Measurements from ENCODE around the gene HIF1A. TPM values are rescaled to one million over a fixed set of nuclear protein-coding genes. Genes with fewer than 3 reads are reported as not detected.

The HIF1A gene
- 386 and 483 TPM in 2 replicates for total RNA-seq

DNA sequence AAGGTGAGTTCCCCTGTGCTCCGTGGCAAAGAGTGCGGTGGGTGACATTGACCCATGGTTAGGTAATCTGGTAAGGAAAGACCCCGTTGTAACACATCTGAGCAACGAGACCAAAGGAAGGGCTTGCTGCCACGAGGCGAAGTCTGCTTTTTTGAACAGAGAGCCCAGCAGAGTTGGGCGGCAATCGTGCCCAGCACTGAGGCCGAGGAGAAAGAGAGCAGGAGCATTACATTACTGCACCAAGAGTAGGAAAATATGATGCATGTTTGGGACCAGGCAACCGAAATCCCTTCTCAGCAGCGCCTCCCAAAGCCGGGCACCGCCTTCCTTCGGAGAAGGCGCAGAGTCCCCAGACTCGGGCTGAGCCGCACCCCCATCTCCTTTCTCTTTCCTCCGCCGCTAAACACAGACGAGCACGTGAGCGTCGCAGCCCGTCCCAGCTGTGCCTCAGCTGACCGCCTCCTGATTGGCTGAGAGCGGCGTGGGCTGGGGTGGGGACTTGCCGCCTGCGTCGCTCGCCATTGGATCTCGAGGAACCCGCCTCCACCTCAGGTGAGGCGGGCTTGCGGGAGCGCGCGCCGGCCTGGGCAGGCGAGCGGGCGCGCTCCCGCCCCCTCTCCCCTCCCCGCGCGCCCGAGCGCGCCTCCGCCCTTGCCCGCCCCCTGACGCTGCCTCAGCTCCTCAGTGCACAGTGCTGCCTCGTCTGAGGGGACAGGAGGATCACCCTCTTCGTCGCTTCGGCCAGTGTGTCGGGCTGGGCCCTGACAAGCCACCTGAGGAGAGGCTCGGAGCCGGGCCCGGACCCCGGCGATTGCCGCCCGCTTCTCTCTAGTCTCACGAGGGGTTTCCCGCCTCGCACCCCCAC is at the start of gene HIF1A:
HIF1A (plus strand) TSS at position 684 of the 865 bp plus-strand sequence. CDS start 292 bp downstream, outside the sequence.

DNA sequence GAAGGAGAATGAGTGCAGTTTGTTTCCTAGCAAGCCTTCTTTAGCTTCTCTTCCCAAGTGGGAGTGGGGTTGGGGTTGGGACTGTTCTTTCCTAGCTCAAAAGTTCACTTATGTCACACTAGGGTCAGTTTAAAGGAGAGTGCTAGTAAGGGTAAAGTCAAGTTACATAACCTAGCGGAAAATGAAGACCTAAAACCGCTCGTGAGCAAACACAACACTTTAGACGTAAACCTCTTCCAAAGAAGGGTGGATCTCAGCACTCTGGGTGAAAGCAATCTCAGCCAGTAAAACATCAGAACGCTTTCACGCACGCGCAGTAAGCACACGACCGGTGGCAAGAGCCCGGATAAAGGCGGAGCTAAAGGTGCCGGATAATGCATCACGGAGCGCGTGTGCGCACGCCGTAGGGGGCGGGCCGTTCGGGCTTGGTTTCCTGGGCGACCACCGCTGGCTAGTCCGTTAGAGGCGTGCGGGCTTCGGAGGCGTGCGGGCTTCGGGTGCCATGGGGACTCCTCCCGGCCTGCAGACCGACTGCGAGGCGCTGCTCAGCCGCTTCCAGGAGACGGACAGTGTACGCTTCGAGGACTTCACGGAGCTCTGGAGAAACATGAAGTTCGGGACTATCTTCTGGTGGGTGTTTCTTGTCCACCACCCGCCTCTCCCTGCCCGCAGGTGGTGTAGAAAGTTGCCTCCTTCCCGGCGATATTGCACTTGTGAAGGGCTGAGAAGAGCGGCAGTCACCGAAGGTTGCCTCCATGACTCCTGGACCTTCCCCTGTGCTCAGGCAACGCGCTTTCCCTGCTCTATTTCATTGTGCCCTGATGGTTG is 66.9 kb downstream of the HIF1A start, which contains the start of gene SNAPC1:
SNAPC1 (plus strand) TSS at position 462 of the 828 bp plus-strand sequence; CDS start at position 503, 41 bp downstream.

Other genes with a start within 250 kb of the HIF1A start
- gene SNAPC1, start 66.9 kb downstream of the HIF1A start, total RNA-seq, result 6.8 and 8.6 TPM in 2 replicates
- gene SYT16, start 117.2 kb downstream of the HIF1A start, total RNA-seq, result 0.13 and 0.49 TPM in 2 replicates